ENCODE results near the gene TLE3.

Gene TLE3

GRCh38 chr15:70034141-70034540 lies 63.6 kb downstream of the TLE3 start:
- H3K4me1 ChIP-seq (ENCODE audit: insufficient read depth, low read length), result no peaks in the 10 kb centered on the region
- ATAC-seq (ENCODE audit: insufficient read depth, low read depth) (no peak), DNase-seq (no peak)
- H4K20me1 ChIP-seq (ENCODE audit: insufficient read depth, low read length), result no peaks in the 10 kb centered on the region; the same call in 1 of the 2 replicates
- no peak overlapping the region for H2AFZ ChIP-seq (ENCODE audit: low read depth, low read length)
- H3K27me3 ChIP-seq (ENCODE audit: insufficient read depth, low read length, poor library complexity), result peaks cover 5% of the 10 kb centered on the region
- no peak overlapping the region for H3K27ac ChIP-seq (ENCODE audit: low read length)
- H3K9ac ChIP-seq (ENCODE audit: low read depth, low read length), result no peak overlapping the region
- TF ChIP-seq EZH2 (IDR thresholded peaks at IDR 0.05; ENCODE audit: borderline replicate concordance, low read depth, low read length, severe bottlenecking), result no peak
- TF ChIP-seq, protein P1, sequence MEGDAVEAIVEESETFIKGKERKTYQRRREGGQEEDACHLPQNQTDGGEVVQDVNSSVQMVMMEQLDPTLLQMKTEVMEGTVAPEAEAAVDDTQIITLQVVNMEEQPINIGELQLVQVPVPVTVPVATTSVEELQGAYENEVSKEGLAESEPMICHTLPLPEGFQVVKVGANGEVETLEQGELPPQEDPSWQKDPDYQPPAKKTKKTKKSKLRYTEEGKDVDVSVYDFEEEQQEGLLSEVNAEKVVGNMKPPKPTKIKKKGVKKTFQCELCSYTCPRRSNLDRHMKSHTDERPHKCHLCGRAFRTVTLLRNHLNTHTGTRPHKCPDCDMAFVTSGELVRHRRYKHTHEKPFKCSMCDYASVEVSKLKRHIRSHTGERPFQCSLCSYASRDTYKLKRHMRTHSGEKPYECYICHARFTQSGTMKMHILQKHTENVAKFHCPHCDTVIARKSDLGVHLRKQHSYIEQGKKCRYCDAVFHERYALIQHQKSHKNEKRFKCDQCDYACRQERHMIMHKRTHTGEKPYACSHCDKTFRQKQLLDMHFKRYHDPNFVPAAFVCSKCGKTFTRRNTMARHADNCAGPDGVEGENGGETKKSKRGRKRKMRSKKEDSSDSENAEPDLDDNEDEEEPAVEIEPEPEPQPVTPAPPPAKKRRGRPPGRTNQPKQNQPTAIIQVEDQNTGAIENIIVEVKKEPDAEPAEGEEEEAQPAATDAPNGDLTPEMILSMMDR (IDR thresholded peaks at IDR 0.05; ENCODE audit: borderline replicate concordance, extremely low read depth, low read length, poor library complexity, severe bottlenecking), result no peak
- no peaks in the 10 kb centered on the region for H3K36me3 ChIP-seq (ENCODE audit: insufficient read depth, low read length)
- H3K4me2 ChIP-seq (ENCODE audit: insufficient read depth, low read length), result no peak overlapping the region
- no peak overlapping the region for H3K4me3 ChIP-seq (ENCODE audit: low read depth in 1 of 2, low read length in 2 of 2)
- no peaks in the 10 kb centered on the region for H3K79me2 ChIP-seq (ENCODE audit: insufficient read depth, low read length)
- no peaks in the 10 kb centered on the region for H3K9me3 ChIP-seq (ENCODE audit: insufficient read depth, low read length, severe bottlenecking)

GRCh38 chr15:70033529-70034140 lies 64.1 kb downstream of the TLE3 start:
- Histone ChIP-seq H3K9me3 (ENCODE audit: insufficient read depth, low read length, severe bottlenecking) (no peaks in the 10 kb centered on the region), H3K36me3 (ENCODE audit: insufficient read depth, low read length) (no peaks in the 10 kb centered on the region), H3K9ac (ENCODE audit: low read depth, low read length) (no peak overlapping the region), H3K4me3 (ENCODE audit: low read depth in 1 of 2, low read length in 2 of 2) (no peak overlapping the region), H3K4me2 (ENCODE audit: insufficient read depth, low read length) (no peak overlapping the region), H3K27me3 (ENCODE audit: insufficient read depth, low read length, poor library complexity) (peaks cover 5% of the 10 kb centered on the region), H2AFZ (ENCODE audit: low read depth, low read length) (no peak overlapping the region), H3K4me1 (ENCODE audit: insufficient read depth, low read length) (no peaks in the 10 kb centered on the region), H4K20me1 (ENCODE audit: insufficient read depth, low read length) (no peaks in the 10 kb centered on the region; the same call in 1 of the 2 replicates), H3K27ac (ENCODE audit: low read length) (no peak overlapping the region), H3K79me2 (ENCODE audit: insufficient read depth, low read length) (no peaks in the 10 kb centered on the region)
- TF ChIP-seq EZH2 (IDR thresholded peaks at IDR 0.05; ENCODE audit: borderline replicate concordance, low read depth, low read length, severe bottlenecking), result no peak
- TF ChIP-seq, protein P1 (IDR thresholded peaks at IDR 0.05; ENCODE audit: borderline replicate concordance, extremely low read depth, low read length, poor library complexity, severe bottlenecking), result no peak
- no peak for DNase-seq
- no peak for ATAC-seq (ENCODE audit: insufficient read depth, low read depth)

GRCh38 chr15:70033109-70033508 lies 64.6 kb downstream of the TLE3 start:
- TF ChIP-seq, protein P1 (IDR thresholded peaks at IDR 0.05; ENCODE audit: borderline replicate concordance, extremely low read depth, low read length, poor library complexity, severe bottlenecking), result no peak
- TF ChIP-seq EZH2 (IDR thresholded peaks at IDR 0.05; ENCODE audit: borderline replicate concordance, low read depth, low read length, severe bottlenecking), result no peak
- no peak overlapping the region for H3K27ac ChIP-seq (ENCODE audit: low read length)
- peaks cover 5% of the 10 kb centered on the region for H3K27me3 ChIP-seq (ENCODE audit: insufficient read depth, low read length, poor library complexity)
- H3K4me3 ChIP-seq (ENCODE audit: low read depth in 1 of 2, low read length in 2 of 2), result no peak overlapping the region
- ATAC-seq (ENCODE audit: insufficient read depth, low read depth) (no peak), DNase-seq (no peak)
- H4K20me1 ChIP-seq (ENCODE audit: insufficient read depth, low read length), result no peaks in the 10 kb centered on the region; the same call in 1 of the 2 replicates
- H3K4me1 ChIP-seq (ENCODE audit: insufficient read depth, low read length), result no peaks in the 10 kb centered on the region
- H3K79me2 ChIP-seq (ENCODE audit: insufficient read depth, low read length), result no peaks in the 10 kb centered on the region
- H3K4me2 ChIP-seq (ENCODE audit: insufficient read depth, low read length), result no peak overlapping the region
- H3K9me3 ChIP-seq (ENCODE audit: insufficient read depth, low read length, severe bottlenecking), result no peaks in the 10 kb centered on the region
- no peak overlapping the region for H2AFZ ChIP-seq (ENCODE audit: low read depth, low read length)
- no peak overlapping the region for H3K9ac ChIP-seq (ENCODE audit: low read depth, low read length)
- no peaks in the 10 kb centered on the region for H3K36me3 ChIP-seq (ENCODE audit: insufficient read depth, low read length)

All from DND-41 (cell line).